Measurements from ENCODE around the gene CRYBA4.

The CRYBA4 gene

DNA sequence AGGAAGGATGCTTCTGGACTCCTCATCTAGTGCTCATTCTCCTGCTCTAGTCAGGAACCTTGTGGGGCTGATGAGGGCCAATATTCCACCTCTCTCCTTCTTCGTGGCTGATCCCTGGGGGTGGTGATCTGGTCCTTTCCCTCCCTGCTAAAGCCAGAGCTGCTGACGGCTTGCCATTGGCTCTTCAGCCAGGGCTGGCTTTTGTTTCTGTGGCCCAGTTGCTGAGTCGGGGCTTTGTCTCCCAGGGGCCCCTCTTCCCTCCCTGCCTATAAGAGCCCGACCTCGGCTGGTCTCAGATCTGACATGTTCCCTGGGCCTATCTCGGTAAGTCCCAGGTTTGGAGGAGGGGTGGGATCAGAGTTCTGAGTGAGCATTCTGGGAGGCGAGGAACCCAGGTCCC is at the start of gene CRYBA4:
TSS of gene CRYBA4 (plus strand) at position 301 of the 400 bp plus-strand sequence. CDS start 634 bp downstream, outside the sequence.
- Histone ChIP-seq H3K4me3 (no peak within 1 kb of the TSS), H3K27ac (no peak within 1 kb of the TSS)

DNA sequence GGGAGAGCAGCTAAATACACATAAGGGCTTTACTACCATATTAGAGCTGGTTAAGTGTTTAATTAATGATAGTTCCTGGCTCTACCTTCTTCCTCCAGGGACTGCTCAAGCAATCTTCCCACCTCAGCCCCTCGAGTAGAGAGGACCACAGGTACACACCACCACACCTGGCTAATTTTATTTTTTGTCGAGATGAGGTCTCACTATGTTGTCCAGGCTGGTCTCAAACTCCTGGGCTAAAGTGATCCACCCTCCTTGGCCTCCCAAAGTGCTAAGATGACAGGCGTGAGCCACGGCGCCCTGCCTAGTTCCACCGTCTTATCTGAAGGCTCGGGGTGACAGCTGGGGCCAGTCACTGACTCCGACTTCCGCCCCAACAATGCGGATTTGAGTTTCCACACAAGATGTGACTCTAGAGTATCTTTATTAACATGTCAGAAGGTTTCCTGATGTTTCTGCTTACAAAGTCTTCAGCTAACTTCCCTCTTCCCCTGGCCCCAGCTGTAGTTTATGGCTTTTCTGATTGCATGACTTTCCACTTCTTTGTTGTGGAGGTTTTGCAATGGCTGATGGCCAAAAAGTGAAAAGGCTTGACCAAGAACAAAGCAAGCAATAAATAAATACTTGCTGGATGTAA is 48.6 kb upstream of the CRYBA4 start:
- H3K4me3 ChIP-seq, result no peak overlapping the region
- H3K27ac ChIP-seq, result peak overlapping the region in 6 of 21 experiments; percentile 0 to 51 (median 34)

DNA sequence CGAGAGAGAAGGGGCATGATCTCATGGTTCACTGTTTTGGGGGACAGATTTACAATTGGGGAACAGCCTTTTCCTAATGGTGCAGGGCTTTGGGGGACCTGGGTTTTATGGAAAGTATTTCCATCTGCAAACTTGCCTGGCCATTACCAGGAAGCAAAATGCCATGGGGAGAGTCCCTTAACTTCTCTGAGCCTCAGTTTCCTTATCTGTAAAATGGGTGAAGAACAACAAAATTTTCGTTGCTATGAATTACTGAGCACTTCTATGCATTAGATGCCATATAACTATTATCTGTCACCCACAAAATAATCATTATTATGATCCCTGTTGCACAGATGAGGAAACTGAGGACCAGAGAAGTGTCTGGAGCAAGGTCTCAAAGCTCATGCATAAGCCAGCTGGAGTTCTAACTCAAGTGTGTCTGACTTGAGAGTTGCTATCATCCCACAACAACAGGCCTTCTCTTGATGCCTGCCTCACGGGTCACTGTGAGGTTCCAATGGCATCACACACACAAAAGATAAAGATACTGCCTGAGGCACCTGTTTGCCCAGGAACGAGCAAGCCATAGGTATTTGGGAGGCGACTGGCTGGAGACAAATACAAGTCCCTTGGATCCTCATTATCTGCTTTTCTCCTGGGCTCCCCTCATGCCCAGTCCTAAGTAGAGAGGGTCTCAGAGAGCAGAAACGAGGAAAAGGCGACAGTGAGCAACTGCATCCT is 47.6 kb upstream of the CRYBA4 start:
- Histone ChIP-seq H3K27ac (peak overlapping the region in 2 of 21 experiments; percentile 36 to 51), H3K4me3 (no peak overlapping the region)

DNA sequence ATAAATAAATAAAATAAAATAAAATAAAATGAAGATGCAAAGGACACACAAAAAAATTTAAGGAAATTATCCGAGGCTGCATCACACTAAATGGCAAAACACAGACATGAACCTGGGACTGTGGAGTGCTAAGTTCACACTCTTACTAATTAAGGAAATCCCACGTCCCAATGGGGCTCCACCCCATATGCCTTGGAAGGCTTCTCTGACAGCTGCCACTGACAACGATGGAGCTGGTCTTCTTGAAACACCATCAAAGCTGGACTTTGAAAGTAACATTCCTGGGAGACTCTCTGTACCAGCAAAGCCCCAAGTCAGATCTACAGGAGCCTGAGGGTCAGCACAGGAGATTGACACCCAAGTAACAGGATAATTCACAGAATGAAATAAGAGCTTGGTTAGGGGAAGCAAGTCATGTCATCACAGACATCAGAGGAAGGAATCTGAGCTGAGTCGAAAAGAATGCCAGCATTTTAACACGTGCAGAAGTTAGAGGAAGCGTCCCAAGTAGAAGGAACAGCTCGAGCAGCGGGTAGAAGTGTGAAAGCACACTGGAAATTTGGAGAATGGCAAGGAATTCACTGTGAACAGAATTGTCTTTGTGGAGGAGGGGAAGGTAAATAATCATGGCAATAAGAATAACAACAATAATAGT is 45.6 kb upstream of the CRYBA4 start:
- H3K27ac ChIP-seq, result no peak overlapping the region
- H3K4me3 ChIP-seq, result no peak overlapping the region

DNA sequence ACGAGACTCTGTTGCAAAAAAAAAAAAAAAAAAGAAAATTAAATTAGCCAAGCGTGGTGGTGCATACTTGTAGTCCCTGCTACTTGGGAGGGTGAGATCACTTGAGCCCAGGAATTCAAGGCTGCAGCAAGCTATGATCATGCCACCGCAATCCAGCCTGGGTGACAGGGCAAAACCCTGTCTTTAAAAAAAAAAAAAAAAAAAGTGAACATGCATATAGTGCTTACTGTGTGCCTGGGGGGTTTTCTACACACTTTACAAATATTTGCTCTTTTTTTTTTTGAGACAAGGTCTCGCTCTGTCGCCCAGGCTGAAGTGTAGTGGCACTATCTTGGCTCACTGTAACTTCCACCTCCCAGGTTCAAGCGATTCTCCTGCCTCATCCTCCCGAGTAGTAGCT is 44.7 kb upstream of the CRYBA4 start:
- Histone ChIP-seq H3K27ac (no peak overlapping the region), H3K4me3 (no peak overlapping the region)

DNA sequence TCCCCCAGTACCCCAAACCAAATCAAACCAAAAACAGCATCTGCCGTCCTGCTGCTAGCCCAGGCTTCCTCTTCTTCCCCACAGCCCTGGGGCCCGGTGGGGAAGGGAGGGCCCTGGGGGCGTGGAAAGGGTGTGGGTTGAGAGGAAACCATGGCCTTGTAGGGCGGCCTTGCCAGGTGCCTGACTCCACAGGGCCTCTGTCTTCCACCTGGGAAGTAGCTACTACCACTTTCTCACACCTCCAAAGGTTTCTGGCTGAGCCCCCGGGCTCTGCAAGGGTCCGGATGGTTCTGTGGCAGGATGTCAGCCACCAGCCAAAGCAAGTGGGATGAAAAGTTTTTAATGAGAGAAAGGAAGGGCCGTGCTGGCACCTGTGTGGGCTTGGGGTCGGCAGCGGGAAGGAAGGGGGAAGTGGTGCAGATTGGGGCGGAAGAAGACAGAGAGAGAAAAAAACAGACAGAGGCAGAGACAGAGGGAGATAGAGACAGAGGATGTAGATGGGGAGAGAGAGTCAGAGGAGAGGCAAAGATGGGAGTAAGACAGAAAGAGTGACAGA is 42.4 kb upstream of the CRYBA4 start:
- H3K27ac ChIP-seq, result peak overlapping the region in 11 of 21 experiments; percentile 30 to 84 (median 54)
- no peak overlapping the region for H3K4me3 ChIP-seq

DNA sequence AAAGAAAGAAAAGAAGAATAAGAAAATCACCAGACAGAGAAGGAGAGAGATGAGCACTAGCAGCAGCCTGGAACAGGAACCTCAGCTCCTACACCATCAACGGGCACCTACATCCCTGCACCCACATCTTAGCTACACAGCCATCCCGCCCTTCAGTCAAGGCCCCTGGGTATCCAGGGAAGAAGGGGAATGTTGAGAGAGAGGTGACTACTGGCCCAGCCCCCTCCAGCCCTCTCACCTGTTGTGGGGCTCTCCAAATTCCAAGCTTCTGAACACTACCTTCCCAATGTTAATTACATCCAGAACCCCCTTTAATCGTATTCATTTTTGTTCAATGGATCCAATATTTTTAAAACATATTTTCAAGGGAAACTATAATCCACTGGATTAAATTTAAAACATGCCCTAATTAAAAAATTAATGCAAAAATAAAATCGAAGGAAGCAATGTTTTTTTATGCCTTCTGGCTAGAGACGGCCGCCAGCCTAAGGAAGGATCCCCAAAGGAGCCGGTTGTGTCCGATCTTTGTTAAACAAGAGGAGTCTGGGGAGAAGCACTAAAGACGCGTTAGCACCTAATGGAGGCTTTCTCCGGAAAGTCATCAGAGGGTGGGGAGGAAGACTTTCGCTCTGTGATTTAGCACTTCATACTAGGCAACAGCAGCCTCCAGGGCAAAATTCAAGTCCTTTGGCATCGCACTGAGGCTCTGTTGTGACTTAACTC is 41.4 kb upstream of the CRYBA4 start:
- peak overlapping the region in 7 of 21 experiments; percentile 42 to 84 (median 63) for H3K27ac ChIP-seq
- no peak overlapping the region for H3K4me3 ChIP-seq

DNA sequence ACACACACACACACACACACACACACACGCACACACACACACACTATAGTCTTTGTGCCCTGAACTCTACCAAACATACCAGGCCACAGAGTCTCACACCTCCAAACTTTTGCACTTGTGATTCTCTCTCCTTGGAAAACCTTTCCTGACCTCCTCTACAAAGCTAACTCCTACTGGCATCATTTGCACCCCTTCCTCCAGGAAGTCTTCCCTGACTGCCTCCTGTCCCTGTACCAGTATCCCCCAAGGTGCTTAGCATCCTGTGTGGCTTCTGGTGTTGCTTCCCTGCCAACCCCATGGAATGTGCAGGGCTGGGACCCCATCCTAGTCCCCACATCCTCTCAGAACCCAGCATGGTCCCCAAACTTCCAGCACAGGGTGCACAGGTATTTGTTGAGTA is 40.7 kb upstream of the CRYBA4 start:
- H3K4me3 ChIP-seq, result no peak overlapping the region
- no peak overlapping the region for H3K27ac ChIP-seq

DNA sequence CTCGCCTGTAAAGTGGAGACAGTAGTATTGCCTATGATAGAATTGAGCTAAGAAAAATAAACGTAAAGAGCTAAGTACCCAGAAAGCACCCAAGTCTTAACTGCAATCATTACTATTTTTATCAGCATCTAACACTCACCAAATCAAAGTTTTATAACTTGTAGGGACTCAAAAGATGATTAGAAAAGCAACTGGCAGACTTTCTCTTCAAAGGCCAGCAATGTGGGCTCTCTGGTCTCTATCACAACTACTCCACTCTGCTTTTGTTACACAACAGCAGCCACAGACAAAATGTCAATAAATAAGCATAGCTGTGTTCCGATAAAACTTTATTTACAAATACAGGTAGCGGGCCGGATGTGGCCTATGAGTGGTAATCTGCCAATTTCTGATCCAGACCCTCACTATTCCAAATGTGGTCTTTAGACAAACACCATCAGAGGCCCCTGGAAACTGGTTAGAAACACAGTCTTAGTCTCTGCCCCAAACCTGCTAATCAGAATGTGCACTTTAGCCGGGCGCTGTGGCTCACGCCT is 40.1 kb upstream of the CRYBA4 start:
- H3K4me3 ChIP-seq, result no peak overlapping the region
- no peak overlapping the region for H3K27ac ChIP-seq

DNA sequence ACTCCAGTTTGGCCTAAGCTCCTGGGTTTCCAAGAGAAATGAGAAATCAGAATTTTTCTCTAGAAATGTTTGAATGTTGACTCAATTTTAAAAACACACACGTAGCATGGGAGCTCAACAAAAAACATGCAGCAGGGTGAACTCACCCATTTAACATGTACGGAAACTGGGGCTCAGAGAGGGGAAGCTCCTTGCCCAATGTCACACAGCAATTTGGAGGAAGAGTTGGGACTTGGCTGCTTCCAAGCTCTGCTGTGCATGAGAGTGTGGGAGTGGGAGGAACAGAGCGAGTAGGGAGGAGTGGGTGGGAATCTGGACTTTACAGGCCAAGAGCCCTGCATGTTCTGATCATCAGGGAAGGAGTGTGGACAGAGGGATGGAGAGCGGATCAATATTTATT is 37.8 kb upstream of the CRYBA4 start:
- Histone ChIP-seq H3K4me3 (no peak overlapping the region), H3K27ac (no peak overlapping the region)

DNA sequence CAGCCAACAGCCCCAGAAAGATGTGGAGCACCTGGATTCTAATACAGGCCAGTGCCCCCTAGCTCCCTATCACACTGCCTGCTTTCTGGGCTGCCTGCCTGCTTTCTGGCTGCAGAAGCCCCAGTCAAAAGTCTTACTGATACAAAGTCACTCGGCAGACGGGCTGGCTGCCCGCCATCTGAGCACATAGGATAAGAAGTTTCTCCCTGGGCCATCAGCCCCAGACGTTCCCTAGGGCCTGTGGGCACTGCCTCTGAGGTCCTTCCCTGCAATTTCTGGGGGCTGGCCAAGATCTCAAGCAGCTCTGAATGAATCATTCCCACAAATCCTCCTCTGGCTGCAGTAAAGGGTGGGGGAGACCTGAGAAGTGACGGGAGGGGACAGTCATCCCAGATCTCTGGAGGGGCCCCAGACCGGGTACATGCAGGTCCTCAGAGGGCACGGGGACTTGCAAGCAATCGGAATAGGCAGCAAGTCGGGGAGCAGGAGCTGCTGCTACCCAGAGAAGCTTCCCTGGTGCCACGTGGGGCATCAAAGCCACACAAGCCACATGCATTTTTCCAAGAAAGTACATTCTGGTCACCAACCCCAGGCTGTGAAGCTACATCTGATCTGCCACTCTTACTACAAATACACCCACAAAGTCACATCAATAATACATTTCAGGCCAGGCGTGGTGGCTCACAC is 36.5 kb upstream of the CRYBA4 start:
- H3K4me3 ChIP-seq, result no peak overlapping the region
- peak overlapping the region in 3 of 21 experiments; percentile 3 to 27 (median 25) for H3K27ac ChIP-seq

DNA sequence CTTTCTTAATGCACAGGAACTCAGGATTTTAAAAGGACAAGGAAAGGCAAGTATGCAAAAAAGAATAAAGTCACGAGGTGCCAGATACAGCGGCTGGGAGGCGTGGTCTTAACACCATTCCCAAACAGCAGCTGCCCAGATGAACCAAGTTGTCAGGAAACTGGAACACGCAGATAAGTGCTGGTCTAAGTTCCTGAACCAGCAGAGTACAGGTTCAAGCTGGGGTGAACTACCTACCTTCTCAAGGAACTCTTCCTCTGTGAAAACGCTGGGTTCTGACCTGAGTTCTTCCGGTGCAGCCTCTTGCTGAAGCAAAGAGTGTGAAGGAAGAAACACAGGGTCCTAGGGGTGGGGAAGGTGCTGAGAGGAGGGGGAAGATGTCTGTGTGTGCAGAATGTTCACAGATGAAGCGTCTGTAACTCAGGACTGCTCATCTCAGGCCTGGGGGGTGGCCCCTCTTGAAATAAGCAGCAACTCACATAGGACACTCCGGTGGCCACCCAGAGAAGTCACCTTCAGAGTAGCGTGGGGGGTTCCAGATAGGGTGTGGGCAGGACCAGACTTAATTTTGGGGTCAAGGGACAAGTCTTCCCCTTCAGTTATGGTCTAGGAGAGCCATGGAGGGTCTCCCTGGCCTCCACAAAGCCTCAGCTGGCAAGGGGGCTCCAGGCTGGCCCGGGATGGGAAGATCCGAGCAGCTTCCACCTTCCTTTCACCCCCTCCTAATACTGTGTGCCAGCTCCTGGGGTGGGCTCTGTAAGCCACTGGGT is 35.0 kb upstream of the CRYBA4 start:
- Histone ChIP-seq H3K4me3 (no peak overlapping the region), H3K27ac (peak overlapping the region in 3 of 21 experiments; percentile 3 to 62 (median 34))

DNA sequence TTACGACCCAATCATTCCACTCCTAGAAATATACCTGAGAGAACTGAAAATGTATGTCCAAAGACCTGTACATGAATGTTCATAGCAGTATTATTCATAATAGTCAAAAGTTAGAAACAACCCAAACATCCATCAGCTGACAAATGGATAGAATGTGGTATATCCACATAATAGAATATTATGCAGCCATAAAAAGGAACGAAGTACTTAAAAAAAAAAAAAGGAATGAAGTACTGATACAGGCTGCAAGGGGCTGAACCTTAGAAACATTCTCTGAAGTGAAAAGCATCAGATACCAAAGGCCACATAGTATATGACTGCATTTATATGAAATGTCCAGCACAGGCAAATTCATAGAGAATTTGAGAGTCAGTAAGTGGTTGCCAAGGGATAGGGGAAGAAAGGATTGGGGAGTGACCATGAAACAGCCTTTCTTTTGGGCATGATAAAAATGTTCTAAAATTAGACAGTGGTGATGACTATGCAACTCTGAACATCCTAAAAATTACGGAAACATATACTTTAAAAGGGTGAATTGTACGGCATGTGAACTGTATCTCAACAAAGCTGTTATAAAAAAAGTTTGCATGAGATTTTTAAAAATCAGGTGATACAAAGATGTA is 33.7 kb upstream of the CRYBA4 start:
- H3K4me3 ChIP-seq, result peak overlapping the region in 1 of 7 experiments; percentile 93
- H3K27ac ChIP-seq, result peak overlapping the region in 1 of 21 experiments; percentile 92

DNA sequence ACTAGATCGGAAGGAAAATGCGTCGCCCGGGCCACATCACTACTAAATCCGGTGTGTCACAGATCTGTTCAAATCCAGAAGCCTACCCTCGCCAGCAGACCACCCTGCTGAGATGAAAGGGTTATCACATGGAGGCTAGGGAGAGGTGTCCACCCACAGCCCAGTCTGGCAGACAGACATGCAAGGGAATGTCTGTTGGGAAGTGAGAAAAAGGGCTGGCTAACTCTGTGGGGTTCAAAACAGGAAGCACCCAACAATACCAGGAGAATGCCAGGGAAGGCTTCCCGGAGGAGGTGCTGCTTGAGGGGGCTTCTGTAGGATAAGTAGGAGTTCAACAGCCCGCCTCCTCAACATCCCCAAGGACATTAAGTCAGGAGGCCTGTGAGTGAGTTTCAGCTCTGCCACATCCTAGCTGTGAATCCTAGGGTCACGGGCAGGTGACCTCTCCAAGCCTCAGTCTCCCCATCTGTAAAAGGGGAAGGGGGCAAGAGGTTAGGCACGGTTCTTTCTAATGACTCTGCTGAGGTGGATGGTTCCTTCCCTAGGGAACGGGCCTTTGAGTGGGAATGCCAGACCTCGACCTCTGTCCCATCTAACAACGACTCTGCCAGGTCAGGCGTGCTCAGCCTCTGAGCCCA is 32.9 kb upstream of the CRYBA4 start:
- H3K27ac ChIP-seq, result peak overlapping the region in 20 of 21 experiments; percentile 80 to 96 (median 86)
- peak overlapping the region; percentile 60 to 99 (median 88) for H3K4me3 ChIP-seq

DNA sequence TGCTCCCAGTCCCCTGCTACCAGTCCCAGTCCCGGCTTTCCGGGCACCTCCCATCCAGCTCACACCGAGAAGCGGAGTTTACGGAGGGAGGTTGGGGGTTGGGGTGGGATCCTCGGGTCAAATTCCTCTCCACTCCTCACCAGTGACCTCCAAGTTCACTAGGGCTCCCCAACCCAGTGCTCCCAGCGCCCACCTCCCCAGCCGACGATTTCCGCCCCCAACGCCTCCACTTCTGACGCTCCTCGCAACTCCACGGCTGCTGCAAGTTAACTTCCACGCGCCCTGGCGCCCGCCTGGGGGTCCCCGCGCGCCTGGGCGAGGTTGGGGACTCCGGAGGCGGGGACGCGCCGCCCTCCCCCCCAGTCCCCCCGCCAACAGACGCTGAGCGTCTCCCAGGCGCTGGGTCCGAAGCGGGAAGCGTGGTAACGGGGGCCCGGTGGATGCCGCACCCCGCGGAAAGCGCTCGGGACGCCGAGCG is 32.4 kb upstream of the CRYBA4 start:
- peak overlapping the region; percentile 60 to 99 (median 88) for H3K4me3 ChIP-seq
- H3K27ac ChIP-seq, result peak overlapping the region; percentile 80 to 96 (median 86)

DNA sequence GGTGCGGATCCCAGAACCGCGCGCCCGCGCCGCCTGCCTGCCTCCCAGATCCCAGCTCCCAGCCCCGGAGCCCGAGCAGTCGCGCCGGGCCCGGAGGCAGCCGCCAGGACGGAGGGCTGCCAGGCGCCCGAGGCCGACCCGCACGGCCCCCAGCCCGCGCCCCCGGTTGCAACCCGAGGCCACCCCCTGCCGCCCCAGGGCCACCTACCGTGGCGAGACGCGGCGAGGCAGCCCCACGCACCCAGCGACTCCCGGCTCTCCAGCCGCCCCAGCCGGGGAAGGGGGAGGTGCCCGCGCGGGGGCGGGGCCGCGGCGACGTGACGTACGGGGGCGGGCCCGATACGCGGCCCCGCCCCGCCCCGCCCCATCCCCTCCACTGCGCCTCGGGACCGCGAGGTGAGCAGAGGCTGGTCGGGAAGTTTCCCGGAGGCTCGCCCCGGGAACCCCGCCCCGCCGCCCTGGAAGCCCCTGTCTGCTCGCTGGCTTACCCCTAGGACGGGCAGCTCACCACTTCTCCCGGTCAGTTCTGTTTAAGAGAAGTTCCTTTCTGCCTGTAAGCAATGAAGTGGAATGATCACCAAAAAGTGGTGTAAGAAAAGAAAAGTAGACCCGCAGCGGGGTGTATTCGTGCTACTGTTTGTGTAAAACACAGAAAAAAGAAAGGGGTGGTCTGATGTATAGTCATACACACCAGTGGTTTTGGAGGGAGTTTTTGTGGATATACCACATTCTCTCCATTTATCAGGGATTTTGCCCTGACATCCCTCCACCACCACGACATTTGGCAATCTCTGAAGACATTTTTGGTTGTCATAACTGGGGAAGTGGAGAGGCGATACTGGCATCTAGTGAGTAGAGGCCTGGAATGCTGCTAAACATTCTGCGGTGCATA is 31.7 kb upstream of the CRYBA4 start, which contains the start of gene TPST2:
TSS of gene TPST2 (minus strand) at position 288 of the 892 bp plus-strand sequence. CDS start 48,502 bp downstream, outside the sequence.
- H3K27ac ChIP-seq, result peak within 1 kb of the TSS; percentile 80 to 96 (median 86)
- peak within 1 kb of the TSS; percentile 60 to 99 (median 88) for H3K4me3 ChIP-seq
